HG02798 (cell line): Measurements from ENCODE around the gene PPRC1.
"Not testable (repeated sequence)": the region's sequence is repeated elsewhere in the genome, so short reads cannot be mapped to it uniquely, and the experiment has no call there.

Experiments
- ATAC-seq: cut with Tn5 transposase; IDR thresholded peaks from one replicate; pipeline ENCODE4 v1.9.1; 2021; ENCODE audit warnings: mild to moderate bottlenecking; ENCODE audit not compliant: unreplicated experiment, poor library complexity

The PPRC1 gene

DNA sequence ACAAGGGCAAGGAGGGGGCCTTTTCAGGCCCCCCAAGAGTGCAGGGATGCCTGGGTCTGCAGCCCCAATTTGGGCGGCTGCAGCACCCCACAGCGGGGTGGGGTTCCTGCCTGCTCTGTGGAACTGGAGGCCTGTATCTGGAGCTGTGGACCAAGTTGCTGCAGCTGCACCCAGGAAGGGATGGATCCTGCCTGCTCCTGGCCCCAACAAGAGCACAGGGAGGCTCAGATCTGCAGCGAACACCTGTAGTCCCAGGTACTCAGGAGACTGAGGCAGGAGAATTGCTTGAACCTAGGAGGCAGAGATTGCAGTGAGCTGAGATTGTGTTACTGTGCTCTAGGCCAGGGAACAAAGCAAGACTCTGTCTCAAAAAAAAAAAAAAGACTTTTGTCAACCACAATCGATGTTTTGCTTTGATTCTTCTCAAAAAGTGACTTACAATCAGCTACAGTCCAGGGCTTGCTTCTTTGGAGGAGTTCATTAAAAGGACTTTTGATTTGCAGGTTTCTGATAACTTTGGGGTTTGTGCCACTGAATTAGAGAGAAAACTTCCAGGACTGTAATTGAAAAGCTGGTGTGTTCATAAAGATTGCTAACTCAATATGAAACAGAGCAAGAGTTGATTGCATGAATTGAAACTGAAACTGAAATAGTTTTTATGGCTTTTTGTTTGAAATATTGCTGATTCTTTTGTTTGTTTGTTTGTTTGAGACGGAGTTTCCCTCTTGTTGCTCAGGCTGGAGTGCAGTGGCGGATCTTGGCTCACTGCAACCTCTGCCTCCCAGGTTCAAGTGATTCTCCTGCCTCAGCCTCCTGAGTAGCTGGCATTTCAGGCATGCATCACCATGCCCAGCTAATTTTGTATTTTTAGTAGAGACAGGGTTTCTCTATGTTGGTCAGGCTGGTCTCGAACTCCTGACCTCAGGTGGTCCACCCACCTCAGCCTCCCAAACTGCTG is 56.4 kb downstream of the PPRC1 start:
- ATAC-seq, result not testable (repeated sequence)

DNA sequence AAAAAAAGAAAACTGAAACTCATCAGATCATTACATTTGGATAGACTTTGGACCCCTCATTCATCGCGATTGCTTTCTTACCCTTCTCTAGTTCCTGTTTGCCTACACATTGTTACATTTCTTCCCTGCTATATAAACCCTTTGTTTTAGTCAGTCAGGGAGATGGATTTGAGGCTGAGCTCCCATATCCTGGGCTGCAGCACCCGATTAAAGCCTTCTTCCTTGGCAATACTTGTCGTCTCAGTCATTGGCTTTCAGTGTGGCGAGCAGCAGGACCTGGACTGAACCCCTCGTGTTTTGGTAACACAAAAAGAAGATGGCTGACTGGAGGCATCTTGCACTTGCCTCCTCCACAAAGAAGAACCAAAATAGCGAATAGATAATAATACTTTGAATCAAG is 59.1 kb downstream of the PPRC1 start:
- no peak for ATAC-seq

DNA sequence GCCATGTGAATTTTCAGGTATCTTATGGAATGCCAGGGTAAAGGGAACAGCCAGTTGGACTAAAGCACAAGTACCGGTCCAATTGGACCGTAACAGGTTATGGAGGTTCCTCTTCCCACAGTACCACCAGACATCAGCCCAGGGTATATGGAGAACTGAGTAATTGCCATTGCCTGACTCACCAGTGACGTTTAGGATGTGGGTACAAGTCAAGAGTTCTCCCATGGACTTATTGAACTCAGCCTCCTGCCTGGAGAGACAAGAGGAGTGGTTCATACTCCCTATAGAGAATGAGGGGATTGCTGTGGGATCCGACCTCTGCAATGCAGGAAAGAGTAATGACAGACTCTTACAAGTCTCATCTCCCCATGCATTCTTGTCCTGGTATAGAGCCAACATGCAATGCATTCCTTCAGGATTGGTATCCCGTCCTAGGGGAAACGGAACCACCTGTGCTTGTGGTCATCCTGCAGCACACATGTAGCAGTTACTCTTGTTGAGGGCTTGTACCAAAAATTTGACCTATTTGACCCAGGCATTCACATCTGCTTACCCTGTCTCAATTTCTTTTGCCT is 62.5 kb downstream of the PPRC1 start:
- no peak for ATAC-seq

DNA sequence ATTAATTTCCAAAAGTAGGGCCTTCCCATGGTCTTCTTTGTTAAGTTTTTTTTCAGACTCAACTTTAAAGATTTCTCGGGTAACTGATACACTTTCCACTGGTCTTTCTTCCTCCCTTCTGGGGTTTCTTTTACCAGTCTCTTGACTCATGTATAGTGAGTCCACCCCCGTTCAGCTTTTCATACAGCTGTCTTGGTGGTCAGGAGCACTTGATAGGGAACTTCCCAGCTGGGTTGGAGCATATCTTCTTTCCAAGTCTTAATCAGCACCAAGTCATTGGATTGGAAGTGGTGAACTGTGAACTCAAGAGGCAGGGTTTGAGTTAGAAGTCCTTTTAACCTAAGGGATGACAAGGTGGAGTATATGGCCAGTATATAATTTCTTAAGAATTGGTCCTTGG is 64.1 kb downstream of the PPRC1 start:
- ATAC-seq, result no peak

DNA sequence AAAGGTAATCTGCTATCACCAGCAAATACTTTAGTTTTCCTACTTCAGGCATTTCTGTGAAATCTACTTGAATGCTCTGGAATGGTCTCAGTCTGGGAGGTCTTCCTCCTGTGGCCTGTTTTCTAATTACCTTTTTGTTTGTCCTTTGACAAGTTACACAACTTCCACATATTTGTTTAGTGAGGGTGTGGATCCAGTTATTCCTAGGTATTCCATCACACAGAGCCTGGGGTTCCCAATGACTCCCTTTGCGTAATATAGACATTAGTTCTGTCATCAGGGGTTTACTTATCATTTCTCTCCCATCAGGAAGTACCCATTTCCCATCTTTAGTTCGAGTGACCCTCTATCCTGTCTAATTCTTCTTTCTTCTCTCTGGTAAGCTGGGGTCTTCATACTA is 65.2 kb downstream of the PPRC1 start:
- ATAC-seq, result no peak
